ENCODE measurements around the gene OR7G2. TPM values are rescaled to one million over a fixed set of nuclear protein-coding genes. Genes with fewer than 3 reads are reported as not detected.
"Not testable (repeated sequence)": the region's sequence is repeated elsewhere in the genome, so short reads cannot be mapped to it uniquely, and the experiment has no call there.

The OR7G2 gene
- total RNA-seq, 2 experiments from 2014 or later, result not detected

- DNase-seq, result no peak
- Mint-ChIP-seq H3K4me1 (ENCODE audit: low read depth) (no peaks in the 10 kb centered on the region), H3K4me3 (no peak overlapping the region), H3K9me3 (no peaks in the 10 kb centered on the region), H3K27ac (no peak overlapping the region), H3K36me3 (ENCODE audit: low read depth) (no peaks in the 10 kb centered on the region), H3K27me3 (no peaks in the 10 kb centered on the region)
- intact Hi-C loops (cut with DNase I, micrococcal nuclease), result no loop called here
- Histone ChIP-seq H3K36me3 (ENCODE audit: insufficient read depth, low read length) (no peaks in the 10 kb centered on the region), H3K27ac (ENCODE audit: low read depth in 1 of 2, low read length in 2 of 2) (no peak overlapping the region), H3K9me3 (ENCODE audit: control insufficient read depth in 1 of 2, insufficient read depth in 1 of 2, low read length in 2 of 2) (peaks cover 0 to 9% of the 10 kb centered on the region in 2 experiments), H3K4me1 (ENCODE audit: insufficient read depth, low read length) (no peaks in the 10 kb centered on the region), H3K4me3 (ENCODE audit: low read length) (no peak overlapping the region), H3K27me3 (ENCODE audit: control insufficient read depth in 1 of 2, insufficient read depth in 2 of 2, low read length in 2 of 2) (no peaks in the 10 kb centered on the region)
- ChIA-PET CTCF (no interaction called here), POLR2A (no interaction called here)
- no peak for TF ChIP-seq CTCF (IDR thresholded peaks at IDR 0.05)
- no peak for ATAC-seq (ENCODE audit: poor library complexity)
Measured at GRCh38 chr19:9060564-9061340, 46.5 kb downstream of the OR7G2 start.

GRCh38 chr19:9058905-9059667 is 48.2 kb downstream of the OR7G2 start:
- Mint-ChIP-seq H3K4me1 (ENCODE audit: low read depth) (no peaks in the 10 kb centered on the region), H3K36me3 (ENCODE audit: low read depth) (no peaks in the 10 kb centered on the region), H3K27me3 (no peaks in the 10 kb centered on the region), H3K9me3 (no peaks in the 10 kb centered on the region), H3K4me3 (no peak overlapping the region), H3K27ac (no peak overlapping the region)
- Histone ChIP-seq H3K9me3 (ENCODE audit: control insufficient read depth in 1 of 2, insufficient read depth in 1 of 2, low read length in 2 of 2) (peaks cover 0 to 5% of the 10 kb centered on the region in 2 experiments), H3K27me3 (ENCODE audit: control insufficient read depth in 1 of 2, insufficient read depth in 2 of 2, low read length in 2 of 2) (no peaks in the 10 kb centered on the region), H3K4me3 (ENCODE audit: low read length) (no peak overlapping the region), H3K27ac (ENCODE audit: low read depth in 1 of 2, low read length in 2 of 2) (no peak overlapping the region), H3K36me3 (ENCODE audit: insufficient read depth, low read length) (no peaks in the 10 kb centered on the region), H3K4me1 (ENCODE audit: insufficient read depth, low read length) (no peaks in the 10 kb centered on the region)
- ChIA-PET CTCF (no interaction called here), POLR2A (no interaction called here)
- ATAC-seq (ENCODE audit: poor library complexity) (no peak), DNase-seq (no peak)
- intact Hi-C loops (cut with DNase I, micrococcal nuclease), result no loop called here
- TF ChIP-seq CTCF (IDR thresholded peaks at IDR 0.05), result no peak

GRCh38 chr19:9057505-9058258 is 49.6 kb downstream of the OR7G2 start:
- no peak for DNase-seq
- intact Hi-C loops (cut with DNase I, micrococcal nuclease), result no loop called here
- no peak for TF ChIP-seq CTCF (IDR thresholded peaks at IDR 0.05)
- POLR2A ChIA-PET, result no interaction called here
- H3K9me3 Mint-ChIP-seq, result no peaks in the 10 kb centered on the region
- no peak overlapping the region for H3K4me3 ChIP-seq (ENCODE audit: low read length)
- peaks cover 0 to 5% of the 10 kb centered on the region in 2 experiments for H3K9me3 ChIP-seq (ENCODE audit: control insufficient read depth in 1 of 2, insufficient read depth in 1 of 2, low read length in 2 of 2)
- H3K4me1 ChIP-seq (ENCODE audit: insufficient read depth, low read length), result no peaks in the 10 kb centered on the region
- H3K36me3 ChIP-seq (ENCODE audit: insufficient read depth, low read length), result no peaks in the 10 kb centered on the region
- H3K27ac ChIP-seq (ENCODE audit: low read depth in 1 of 2, low read length in 2 of 2), result no peak overlapping the region
- no peak for ATAC-seq (ENCODE audit: poor library complexity)
- CTCF ChIA-PET, result no interaction called here
- no peaks in the 10 kb centered on the region for H3K4me1 Mint-ChIP-seq (ENCODE audit: low read depth)
- H3K4me3 Mint-ChIP-seq, result no peak overlapping the region
- no peak overlapping the region for H3K27ac Mint-ChIP-seq
- H3K27me3 ChIP-seq (ENCODE audit: control insufficient read depth in 1 of 2, insufficient read depth in 2 of 2, low read length in 2 of 2), result no peaks in the 10 kb centered on the region
- no peaks in the 10 kb centered on the region for H3K36me3 Mint-ChIP-seq (ENCODE audit: low read depth)
- no peaks in the 10 kb centered on the region for H3K27me3 Mint-ChIP-seq

- H3K36me3 ChIP-seq (ENCODE audit: insufficient read depth, low read length); H3K4me3 Mint-ChIP-seq; H3K9me3 ChIP-seq (ENCODE audit: control insufficient read depth in 1 of 2, insufficient read depth in 1 of 2, low read length in 2 of 2); H3K4me3 ChIP-seq (ENCODE audit: low read length); H3K36me3 Mint-ChIP-seq (ENCODE audit: low read depth); H3K4me1 ChIP-seq (ENCODE audit: insufficient read depth, low read length); H3K4me1 Mint-ChIP-seq (ENCODE audit: low read depth); H3K9me3 Mint-ChIP-seq; DNase-seq; H3K27me3 Mint-ChIP-seq; H3K27ac ChIP-seq (ENCODE audit: low read depth in 1 of 2, low read length in 2 of 2); intact Hi-C loops (cut with DNase I, micrococcal nuclease); H3K27me3 ChIP-seq (ENCODE audit: control insufficient read depth in 1 of 2, insufficient read depth in 2 of 2, low read length in 2 of 2); H3K27ac Mint-ChIP-seq; POLR2A ChIA-PET; ATAC-seq (ENCODE audit: poor library complexity); CTCF ChIA-PET: not testable (repeated sequence)
Measured at GRCh38 chr19:9056131-9056530, 51.1 kb downstream of the OR7G2 start.
